H9 (cell line): Measurements from ENCODE around the gene CREB5. TPM values are rescaled to one million over a fixed set of nuclear protein-coding genes. Genes with fewer than 3 reads are reported as not detected.

ENCODE experiments used
- DNase-seq: peaks from one replicate; pipeline ENCODE4 v3.0.0-alpha.2; 2017
- H2AFZ ChIP-seq: one replicate; pipeline ENCODE4 v1.6.1; 2013; ENCODE audit warnings: mild to moderate bottlenecking, low read length, control low read depth, moderate library complexity
- H2AK5ac ChIP-seq: 2 replicates; pipeline ENCODE4 v1.6.1; 2013; ENCODE audit warnings: low read length, control low read depth, mixed read lengths; ENCODE audit not compliant: insufficient read length
- H2BK120ac ChIP-seq: one replicate; pipeline ENCODE4 v1.6.1; 2013; ENCODE audit warnings: low read depth, mild to moderate bottlenecking, low read length, control low read depth, inconsistent platforms; ENCODE audit not compliant: poor library complexity, severe bottlenecking
- H2BK12ac ChIP-seq: 2 replicates; pipeline ENCODE4 v1.6.1; 2013; ENCODE audit warnings: low read length, control low read depth, mixed read lengths, low read depth; ENCODE audit not compliant: insufficient read length
- H2BK15ac ChIP-seq: 2 replicates; pipeline ENCODE4 v1.6.1; 2013; ENCODE audit warnings: low read depth, low read length, control low read depth
- H2BK20ac ChIP-seq: one replicate; pipeline ENCODE4 v1.6.1; 2013; ENCODE audit warnings: low read depth, mild to moderate bottlenecking, low read length, control low read depth, inconsistent platforms; ENCODE audit not compliant: poor library complexity, severe bottlenecking
- H2BK5ac ChIP-seq: 2 replicates; pipeline ENCODE4 v1.6.1; 2013; ENCODE audit warnings: low read length, control low read depth, mixed read lengths; ENCODE audit not compliant: insufficient read length
- H3K14ac ChIP-seq: 2 replicates; pipeline ENCODE4 v1.6.1; 2013; ENCODE audit warnings: low read length, control low read depth; ENCODE audit not compliant: insufficient read depth
- H3K18ac ChIP-seq: 2 replicates; pipeline ENCODE4 v1.6.1; 2013; ENCODE audit warnings: low read depth, mild to moderate bottlenecking, mixed read lengths, low read length, control low read depth; ENCODE audit not compliant: insufficient read length
- H3K23ac ChIP-seq: 2 replicates; pipeline ENCODE4 v1.6.1; 2013; ENCODE audit warnings: low read length, control low read depth, mixed read lengths, low read depth; ENCODE audit not compliant: insufficient read length
- H3K23me2 ChIP-seq: 2 replicates; pipeline ENCODE4 v1.6.1; 2013; ENCODE audit warnings: low read depth, mild to moderate bottlenecking, mixed read lengths, low read length, control low read depth; ENCODE audit not compliant: insufficient read length, poor library complexity, severe bottlenecking
- H3K27ac ChIP-seq: 2 replicates; pipeline ENCODE4 v1.5.1; 2013; ENCODE audit warnings: low read length, control low read depth, mixed read lengths, low read depth; ENCODE audit not compliant: insufficient read length
- H3K27me3 ChIP-seq: 2 replicates; pipeline ENCODE4 v1.6.1; 2013; ENCODE audit warnings: low read length, control low read depth, inconsistent platforms; ENCODE audit not compliant: insufficient read depth
- H3K4ac ChIP-seq: 2 replicates; pipeline ENCODE4 v1.6.1; 2013; ENCODE audit warnings: low read depth, mild to moderate bottlenecking, control low read depth, inconsistent platforms, low read length, moderate library complexity
- H3K4me1 ChIP-seq: 2 replicates; pipeline ENCODE4 v1.6.1; 2013; ENCODE audit warnings: low read length, control low read depth, inconsistent platforms; ENCODE audit not compliant: insufficient read depth
- H3K4me2 ChIP-seq: 2 replicates; pipeline ENCODE4 v1.6.1; 2013; ENCODE audit warnings: low read length, control low read depth, mixed read lengths; ENCODE audit not compliant: insufficient read length, insufficient read depth
- H3K56ac ChIP-seq: 2 replicates; pipeline ENCODE4 v1.6.1; 2013; ENCODE audit warnings: low read depth, mild to moderate bottlenecking, mixed read lengths, low read length, control low read depth; ENCODE audit not compliant: insufficient read length
- H3K79me1 ChIP-seq: 2 replicates; pipeline ENCODE4 v1.6.1; 2013; ENCODE audit warnings: low read depth, mild to moderate bottlenecking, moderate library complexity, low read length, control low read depth, inconsistent platforms; ENCODE audit not compliant: insufficient read depth, poor library complexity, severe bottlenecking
- H3K79me2 ChIP-seq: 2 replicates; pipeline ENCODE4 v1.6.1; 2013; ENCODE audit warnings: low read length, control low read depth, inconsistent platforms; ENCODE audit not compliant: insufficient read depth
- H3K9ac ChIP-seq: 2 replicates; pipeline ENCODE4 v1.6.1; 2013; ENCODE audit warnings: low read length, control low read depth, mixed read lengths; ENCODE audit not compliant: insufficient read length; ENCODE audit errors: extremely low read depth
- H3K9me3 ChIP-seq: one replicate; pipeline ENCODE4 v1.6.1; 2013; ENCODE audit warnings: low read depth, low read length, inconsistent platforms; ENCODE audit not compliant: control insufficient read depth
- H3T11ph ChIP-seq: one replicate; pipeline ENCODE4 v1.6.1; 2013; ENCODE audit warnings: mild to moderate bottlenecking, low read length, control low read depth, inconsistent platforms
- H4K20me1 ChIP-seq: one replicate; pipeline ENCODE4 v1.6.1; 2013; ENCODE audit not compliant: control insufficient read depth, insufficient read length, insufficient read depth
- H4K5ac ChIP-seq: 2 replicates; pipeline ENCODE4 v1.6.1; 2013; ENCODE audit warnings: low read depth, mild to moderate bottlenecking, mixed read lengths, low read length, control low read depth; ENCODE audit not compliant: insufficient read length
- H4K8ac ChIP-seq: replicated peaks from 2 replicates; pipeline ENCODE4 v1.6.1; 2013; ENCODE audit warnings: low read length, control low read depth, mixed read lengths, low read depth; ENCODE audit not compliant: insufficient read length
- H4K91ac ChIP-seq: 2 replicates; pipeline ENCODE4 v1.6.1; 2013; ENCODE audit warnings: low read depth, mild to moderate bottlenecking, moderate library complexity, mixed read lengths, low read length, control low read depth; ENCODE audit not compliant: insufficient read length
- H3K27ac Mint-ChIP-seq, 3 experiments: 2 replicates in 2 of 3; 3 replicates in 1 of 3; pipeline ENCODE4 v1.8.0; 2020 to 2021; ENCODE audit warnings: mixed read lengths in 3 of 3, mild to moderate bottlenecking in 1 of 3, moderate library complexity in 1 of 3
- H3K27me3 Mint-ChIP-seq: 2 replicates; pipeline ENCODE4 v1.8.0; 2021; ENCODE audit warnings: low read depth, mild to moderate bottlenecking, moderate library complexity, mixed read lengths
- H3K36me3 Mint-ChIP-seq, 3 experiments: 2 replicates in 2 of 3; 3 replicates in 1 of 3; pipeline ENCODE4 v1.8.0; 2020 to 2021; ENCODE audit warnings: low read depth in 3 of 3, mixed read lengths in 3 of 3; ENCODE audit not compliant: insufficient read depth in 1 of 3
- H3K4me1 Mint-ChIP-seq, 2 experiments: 2 replicates each; pipeline ENCODE4 v1.8.0; 2020; ENCODE audit warnings: mixed read lengths in 2 of 2
- H3K4me3 Mint-ChIP-seq, 2 experiments: 2 replicates in 1 of 2; 3 replicates in 1 of 2; pipeline ENCODE4 v1.8.0; 2020 to 2021; ENCODE audit warnings: mild to moderate bottlenecking in 2 of 2, mixed read lengths in 2 of 2, moderate library complexity in 1 of 2
- H3K9me3 Mint-ChIP-seq, 2 experiments: 2 replicates in 1 of 2; 3 replicates in 1 of 2; pipeline ENCODE4 v1.8.0; 2020; ENCODE audit warnings: mild to moderate bottlenecking in 2 of 2, mixed read lengths in 2 of 2, moderate library complexity in 1 of 2
- CTCF ChIP-seq: fragments of 200-600 bp; sonication (generic); conservative IDR thresholded peaks from 3 replicates; pipeline ENCODE4 v1.8.0; 2021; ENCODE audit warnings: antibody characterized with exemption, mild to moderate bottlenecking
- WGBS: extraction: QIAGEN DNeasy Blood & Tissue Kit; methylation state at CpG from one replicate; pipeline ENCODE4 v1.1.7; 2013; ENCODE audit warnings: missing lambda C conversion rate, low lambda C conversion rate, mixed read lengths; ENCODE audit not compliant: insufficient read length; ENCODE audit errors: extremely low coverage; 5-methylcytosine and 5-hydroxymethylcytosine counted together
- total RNA-seq: library from RNA; stranded (reverse); gene quantifications from 2 replicates; pipeline ENCODE4 v1.2.1, GENCODE V29; 2021

Gene CREB5
- total RNA-seq, 1 experiment from 2014 or later: 4.0 TPM

DNA sequence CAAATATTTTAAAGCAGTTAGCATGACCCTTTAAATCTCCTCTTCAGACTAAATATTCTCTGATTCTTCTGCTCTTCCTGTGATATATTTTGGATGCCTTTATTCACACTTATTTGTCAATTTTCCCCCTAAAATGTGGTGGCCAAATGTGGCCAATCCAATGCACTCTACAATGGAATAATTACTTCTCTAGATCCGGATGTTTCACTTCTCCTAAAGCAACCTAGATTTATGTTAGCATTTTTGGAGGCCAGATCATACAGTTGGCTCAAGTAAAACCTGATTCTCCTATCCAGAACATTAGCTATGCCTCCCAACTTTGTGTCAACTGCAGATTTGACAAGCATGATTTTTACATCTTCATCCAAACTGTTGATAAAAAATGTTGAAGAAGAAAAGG is 153.7 kb downstream of the CREB5 start:
- Histone ChIP-seq H3K27me3 (no peaks in the 10 kb centered on the region), H4K5ac (no peak overlapping the region), H2BK15ac (no peak overlapping the region), H3K9me3 (no peaks in the 10 kb centered on the region), H3K4me1 (no peaks in the 10 kb centered on the region), H2BK12ac (no peak overlapping the region), H3K4ac (no peak overlapping the region), H2BK20ac (no peak overlapping the region), H4K91ac (no peak overlapping the region), H3K79me1 (no peaks in the 10 kb centered on the region), H3K4me2 (no peak overlapping the region), H3K79me2 (no peaks in the 10 kb centered on the region), H3K14ac (no peak overlapping the region), H2BK120ac (no peak overlapping the region), H2AK5ac (no peak overlapping the region), H4K20me1 (no peaks in the 10 kb centered on the region), H3T11ph (no peak overlapping the region), H4K8ac (no peak overlapping the region), H3K23ac (no peak overlapping the region), H3K56ac (no peak overlapping the region), H2AFZ (no peak overlapping the region), H3K23me2 (no peaks in the 10 kb centered on the region), H3K9ac (no peak overlapping the region), H2BK5ac (no peak overlapping the region), H3K18ac (no peak overlapping the region), H3K27ac (no peak overlapping the region)
- no peak overlapping the region for H3K27ac Mint-ChIP-seq
- WGBS: no CpG with 5 or more reads among the region's 1 CpG
- no peak overlapping the region for H3K4me3 Mint-ChIP-seq
- H3K9me3 Mint-ChIP-seq: no peaks in the 10 kb centered on the region
- DNase-seq: no peak
- no peaks in the 10 kb centered on the region for H3K27me3 Mint-ChIP-seq
- TF ChIP-seq CTCF: no peak
- H3K36me3 Mint-ChIP-seq: no peaks in the 10 kb centered on the region
- H3K4me1 Mint-ChIP-seq: peaks cover 2% of the 10 kb centered on the region in 2 experiments; a peak in 3 of 4 replicates
